ENCODE results near the gene SLC1A7.

Gene SLC1A7

DNA sequence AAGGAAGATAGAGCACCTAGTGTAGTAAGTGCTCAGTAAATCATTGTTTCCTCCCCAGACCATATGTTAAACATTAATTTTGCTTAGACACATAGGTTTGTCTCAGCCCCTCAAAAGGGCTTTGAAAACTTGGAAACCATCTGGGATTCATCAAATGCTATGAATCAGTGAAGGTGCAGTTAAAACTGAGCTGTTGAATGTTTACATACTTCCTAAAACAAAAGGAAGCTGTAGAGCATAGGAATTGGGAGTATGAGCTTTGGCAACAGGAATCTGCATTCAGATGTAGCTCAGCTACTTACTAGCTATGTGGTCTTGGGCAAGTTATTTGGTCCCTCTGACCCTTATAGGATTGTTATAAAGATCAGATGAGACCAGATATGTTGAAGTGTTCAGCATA, 99.2 kb downstream of the SLC1A7 start:
- TF ChIP-seq ZBTB7A (IDR thresholded peaks at IDR 0.05; ENCODE audit: low read depth) (no peak), FOXM1 (IDR thresholded peaks at IDR 0.05; ENCODE audit: borderline replicate concordance, low read depth) (no peak)

GRCh38 chr1:53038566-53038965, 103.9 kb downstream of the SLC1A7 start:
- TF ChIP-seq EP300 (IDR thresholded peaks at IDR 0.05; ENCODE audit: borderline replicate concordance) (no peak), EGR1 (IDR thresholded peaks at IDR 0.05) (no peak), TEAD4 (IDR thresholded peaks at IDR 0.05) (no peak), CEBPB (IDR thresholded peaks at IDR 0.05) (no peak), NFIC (IDR thresholded peaks at IDR 0.05) (no peak), RAD21 (IDR thresholded peaks at IDR 0.05; ENCODE audit: low read depth) (no peak), REST (IDR thresholded peaks at IDR 0.05; ENCODE audit: low read depth) (no peak), USF1 (IDR thresholded peaks at IDR 0.05) (no peak), TCF12 (IDR thresholded peaks at IDR 0.05; ENCODE audit: low read depth) (no peak), FOXM1 (IDR thresholded peaks at IDR 0.05; ENCODE audit: borderline replicate concordance, low read depth) (no peak), CREB1 (IDR thresholded peaks at IDR 0.05; ENCODE audit: low read depth) (no peak), YY1 (IDR thresholded peaks at IDR 0.05; ENCODE audit: low read depth) (no peak), TAF1 (IDR thresholded peaks at IDR 0.05; ENCODE audit: low read depth) (no peak)
- TF ChIP-seq, protein P1, sequence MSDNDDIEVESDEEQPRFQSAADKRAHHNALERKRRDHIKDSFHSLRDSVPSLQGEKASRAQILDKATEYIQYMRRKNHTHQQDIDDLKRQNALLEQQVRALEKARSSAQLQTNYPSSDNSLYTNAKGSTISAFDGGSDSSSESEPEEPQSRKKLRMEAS (IDR thresholded peaks at IDR 0.05): no peak

Measured in Ishikawa (cell line).